GM19240 (cell line): ENCODE data around the gene USB1.
A peak's percentile ranks its signal among the peaks of the same experiment; 100 is the strongest.
"Not testable (repeated sequence)": the region's sequence is repeated elsewhere in the genome, so short reads cannot be mapped to it uniquely, and the experiment has no call there.

Experiments
- DNase-seq: peaks from one replicate; pipeline ENCODE4 v3.0.0; 2011; ENCODE audit warnings: low spot score; ENCODE audit not compliant: insufficient read length

USB1 gene

DNA sequence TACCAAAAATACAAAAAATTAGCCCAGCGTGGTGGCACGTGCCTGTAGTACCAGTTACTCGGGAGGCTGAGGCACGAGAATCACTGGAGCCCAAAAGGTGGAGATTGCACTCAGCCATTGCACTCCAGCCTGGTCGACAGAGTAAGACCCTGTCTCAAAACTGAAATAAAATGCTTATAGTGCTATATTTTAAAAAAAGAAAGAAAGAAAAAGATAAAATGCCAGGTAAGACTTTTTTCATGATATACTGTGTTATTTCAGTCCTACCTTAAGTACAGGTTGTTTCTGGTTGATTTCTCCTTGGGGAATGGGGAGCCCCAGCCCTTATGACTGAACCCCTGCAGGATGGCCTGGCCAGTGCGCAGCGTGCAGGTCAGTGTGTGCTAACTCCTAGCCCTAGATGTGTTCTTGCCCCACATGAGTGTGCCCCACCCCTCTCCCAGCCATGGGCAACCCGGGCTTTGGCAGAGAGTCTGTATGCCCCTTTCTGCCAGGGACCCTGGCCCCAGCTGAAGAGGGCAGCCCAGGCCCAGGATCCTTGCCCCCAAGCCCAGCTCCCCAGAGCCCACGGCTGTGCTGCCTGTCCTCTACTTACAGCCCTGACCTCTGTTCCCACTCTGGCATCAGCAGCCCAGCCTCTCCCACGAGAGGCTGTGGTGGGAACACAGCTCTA, 31.6 kb upstream of the USB1 start:
- DNase-seq: no peak

- no peak for DNase-seq
Observed at GRCh38 chr16:57970319-57970718, 30.9 kb upstream of the USB1 start.

DNA sequence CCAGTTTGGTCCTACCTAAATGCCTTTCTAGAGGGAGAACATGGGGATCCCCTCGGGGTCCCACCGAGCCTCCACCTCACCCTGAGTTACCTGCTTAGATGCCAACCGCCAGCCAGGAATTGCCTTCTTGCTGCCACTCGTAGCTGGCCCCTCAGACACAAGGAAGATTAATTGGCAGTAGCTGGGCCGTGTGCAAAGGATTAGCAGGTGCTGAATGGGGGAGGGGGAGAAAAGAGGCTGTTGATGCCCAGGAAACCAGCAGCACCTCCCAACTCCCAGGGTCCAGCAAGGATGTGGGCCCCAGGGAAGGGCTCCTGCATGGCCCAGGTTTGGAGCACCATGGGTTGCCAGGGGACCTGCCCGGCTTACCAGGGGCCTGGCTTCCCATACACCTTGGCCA, 30.2 kb upstream of the USB1 start, which contains the start of gene CNGB1:
Gene CNGB1, minus strand, starts transcription at position 159 of the 400 bp plus-strand sequence. CDS start 3,842 bp downstream, outside the sequence.
- DNase-seq: no peak

- DNase-seq: no peak
Observed at GRCh38 chr16:57971848-57972247, 29.4 kb upstream of the USB1 start.

- DNase-seq: no peak
Observed at GRCh38 chr16:57972306-57972705, 28.9 kb upstream of the USB1 start.

DNA sequence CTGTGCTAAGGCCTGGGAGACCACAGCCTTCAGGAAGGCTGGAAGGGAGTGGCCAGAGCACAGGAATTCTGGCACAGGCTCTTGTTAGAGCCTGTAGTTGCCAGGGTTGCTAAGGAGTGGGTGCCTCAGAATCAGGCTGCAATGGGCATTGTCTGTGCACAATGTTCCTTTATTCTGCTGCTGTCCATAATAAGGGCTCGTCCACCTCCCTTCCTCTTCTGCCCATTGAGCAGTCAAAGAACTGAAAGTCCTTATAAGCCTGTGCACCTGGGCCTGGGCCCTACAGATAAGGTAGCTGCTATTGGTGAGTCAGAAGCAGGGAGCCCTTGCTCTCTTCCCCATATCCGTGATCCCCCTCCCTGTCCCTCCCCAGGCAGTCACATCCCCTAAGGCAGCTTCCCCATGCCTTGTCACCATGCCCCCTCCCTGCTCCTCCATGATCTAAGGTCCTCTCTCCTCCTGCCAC, 24.8 kb upstream of the USB1 start:
- no peak for DNase-seq

- no peak for DNase-seq
Observed at GRCh38 chr16:57977418-57978069, 23.7 kb upstream of the USB1 start.

DNA sequence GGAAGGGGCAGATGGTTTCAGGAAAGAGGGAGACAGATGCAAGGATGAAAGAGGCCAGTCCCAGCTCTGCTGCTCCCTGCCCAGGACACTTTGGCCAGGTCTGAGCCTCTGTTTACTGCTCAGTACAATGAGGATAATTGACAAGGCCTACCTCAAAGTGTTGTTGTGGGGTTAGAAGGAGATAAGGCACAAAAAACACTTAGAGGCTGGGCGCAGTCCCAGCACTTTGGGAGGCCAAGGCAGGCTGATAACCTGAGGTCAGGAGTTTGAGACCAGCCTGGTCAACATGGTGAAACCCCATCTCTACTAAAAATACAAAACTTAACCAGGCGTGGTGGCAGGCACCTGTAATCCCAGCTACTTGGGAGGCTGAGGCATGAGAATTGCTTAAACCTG, 23.1 kb upstream of the USB1 start:
- DNase-seq: not testable (repeated sequence)

- no peak for DNase-seq
Observed at GRCh38 chr16:57979006-57979585, 22.1 kb upstream of the USB1 start.

DNA sequence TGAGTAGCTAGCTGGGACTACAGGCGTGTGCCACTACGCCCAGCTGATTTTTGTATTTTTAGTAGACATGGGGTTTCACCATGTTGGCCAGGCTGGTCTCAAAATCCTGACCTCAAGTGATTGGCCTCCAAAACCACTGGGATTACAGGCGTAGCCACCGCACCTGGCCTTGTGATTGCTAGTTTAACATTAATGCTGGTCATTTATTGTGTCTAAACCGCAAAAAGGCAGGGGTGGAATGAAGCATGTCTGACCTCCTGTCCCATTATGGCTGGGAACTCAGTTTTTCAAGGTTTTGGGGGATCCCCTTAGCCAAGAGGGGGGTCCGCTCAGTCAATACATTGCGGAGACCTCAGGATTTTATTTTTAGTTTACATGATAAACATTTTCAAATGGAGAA, 19.6 kb upstream of the USB1 start:
- DNase-seq: no peak

- DNase-seq: no peak
Observed at GRCh38 chr16:57982385-57982784, 18.8 kb upstream of the USB1 start.

- DNase-seq: peak; percentile 65
Observed at GRCh38 chr16:57984443-57985203, 16.6 kb upstream of the USB1 start.

DNA sequence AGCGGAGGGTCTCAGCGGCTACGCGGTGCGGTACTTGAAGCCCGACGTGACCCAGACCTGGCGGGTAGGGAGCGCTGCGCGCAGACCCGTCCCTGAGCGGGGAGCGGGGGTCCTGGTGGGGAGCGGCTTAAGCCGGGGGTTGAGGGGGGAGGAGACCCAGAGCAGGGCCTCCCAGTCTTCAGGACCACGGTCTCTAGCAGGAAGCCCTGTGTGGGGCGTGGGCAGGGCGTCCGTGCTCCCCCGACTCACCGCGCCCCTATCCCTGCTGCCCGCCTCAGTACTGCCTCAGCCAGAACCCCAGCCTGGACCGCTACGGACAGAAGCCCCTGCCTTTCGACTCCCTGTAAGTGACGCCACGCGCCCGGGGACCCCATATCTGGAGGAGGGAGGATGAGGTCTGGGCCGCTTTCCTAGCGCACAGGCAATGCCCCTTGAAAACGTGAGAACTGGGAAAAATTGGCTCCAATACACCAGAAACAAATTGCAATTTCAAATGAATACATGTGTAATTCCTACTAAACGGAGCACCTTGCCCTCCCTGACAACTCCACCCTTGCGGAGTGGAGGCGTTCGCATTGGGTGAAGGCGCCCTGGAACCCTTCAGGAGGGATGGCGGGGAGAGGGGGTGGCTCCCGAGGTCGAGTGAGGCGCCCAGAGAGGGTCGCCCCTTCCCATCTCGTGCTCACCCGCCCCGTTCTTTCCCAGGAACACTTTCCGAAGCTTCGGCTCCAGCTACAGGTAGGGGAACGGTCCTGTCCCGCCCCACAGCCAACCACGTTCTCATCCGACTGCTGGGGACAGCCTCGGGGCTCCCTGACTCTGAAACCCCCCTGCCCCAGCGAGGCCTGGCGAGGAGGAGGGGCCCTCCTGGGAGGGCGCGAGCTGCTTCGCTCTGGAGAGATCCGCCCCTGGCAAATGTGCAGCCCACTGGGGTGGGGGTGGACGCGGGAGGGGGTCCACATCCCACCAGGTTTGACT, 15.7 kb upstream of the USB1 start:
- DNase-seq: no peak

DNA sequence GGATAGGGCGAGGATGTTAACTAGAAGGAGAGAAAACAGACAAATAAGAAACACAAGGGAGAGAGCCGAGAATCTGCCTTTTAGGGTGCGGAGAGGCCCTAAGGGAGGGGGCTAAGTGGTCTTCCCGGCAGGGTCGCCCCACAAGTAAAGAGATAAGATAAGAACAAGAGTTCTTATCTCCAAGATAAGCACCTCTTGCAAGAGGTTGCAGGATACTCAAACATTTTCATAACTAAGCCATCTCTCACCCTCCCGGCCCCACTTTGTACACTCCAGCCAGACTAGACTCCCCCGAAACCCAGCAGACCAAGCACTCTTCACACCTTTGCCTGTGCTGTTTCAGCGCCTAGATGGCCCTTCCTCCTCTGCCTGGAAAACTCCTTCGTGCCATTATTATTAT, 15.0 kb upstream of the USB1 start:
- DNase-seq: no peak

DNA sequence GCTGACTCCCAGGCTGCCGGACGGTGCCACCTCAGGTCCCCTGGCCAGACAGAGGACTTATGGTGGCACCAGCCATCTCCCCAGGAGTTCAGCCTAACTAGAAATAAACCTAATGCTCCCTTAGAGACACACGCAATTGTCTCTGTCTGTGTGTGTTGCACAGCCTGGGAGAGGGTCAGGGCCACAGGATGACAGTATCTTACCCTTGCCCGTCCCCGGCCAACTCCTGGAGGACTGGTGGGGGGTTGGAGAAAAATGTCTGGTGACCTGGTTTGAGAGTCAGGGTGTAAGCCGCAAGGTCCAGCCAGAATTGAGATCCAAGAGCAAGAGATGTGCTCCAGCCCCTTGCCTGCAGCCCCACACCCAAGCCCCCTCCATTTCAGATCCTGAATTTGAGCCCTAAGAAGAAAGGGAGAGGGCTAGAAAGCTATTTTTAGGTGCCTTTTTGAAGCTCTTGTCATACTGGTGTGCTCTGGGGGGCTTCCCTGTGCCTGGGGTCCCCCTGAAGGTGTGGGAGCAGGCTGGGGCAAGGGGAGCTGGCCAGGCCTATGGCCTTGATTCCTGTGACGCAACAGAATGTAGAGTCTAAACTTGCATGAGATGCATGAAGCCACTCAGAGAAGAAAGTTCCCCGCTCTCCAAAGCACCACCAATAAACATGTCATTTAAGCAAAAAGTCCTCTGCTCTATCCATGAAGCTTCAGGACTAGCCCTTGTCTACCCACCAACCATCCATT, 13.6 kb upstream of the USB1 start:
- no peak for DNase-seq

DNA sequence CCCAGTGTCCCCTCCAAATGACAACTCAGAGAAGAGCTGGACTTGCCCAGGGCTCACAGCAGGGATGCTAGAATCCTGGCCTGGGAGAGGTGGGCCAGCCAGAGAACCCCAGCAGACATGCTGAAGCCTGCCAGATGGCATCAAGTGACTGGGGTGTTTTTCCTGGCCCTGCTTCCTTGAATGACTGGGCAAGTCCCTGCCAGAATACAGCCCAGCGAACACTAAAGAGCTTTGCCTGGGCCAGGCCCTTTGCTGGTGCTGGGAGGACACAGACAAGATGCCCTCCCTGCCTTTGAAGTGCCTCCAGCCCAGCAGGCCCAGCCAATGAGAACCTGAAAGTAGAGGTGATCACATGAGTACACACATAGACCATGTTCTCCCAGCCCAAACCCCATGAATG, 12.3 kb upstream of the USB1 start:
- DNase-seq: no peak

GRCh38 chr16:57991551-57992059, 9.6 kb upstream of the USB1 start:
- no peak for DNase-seq

DNA sequence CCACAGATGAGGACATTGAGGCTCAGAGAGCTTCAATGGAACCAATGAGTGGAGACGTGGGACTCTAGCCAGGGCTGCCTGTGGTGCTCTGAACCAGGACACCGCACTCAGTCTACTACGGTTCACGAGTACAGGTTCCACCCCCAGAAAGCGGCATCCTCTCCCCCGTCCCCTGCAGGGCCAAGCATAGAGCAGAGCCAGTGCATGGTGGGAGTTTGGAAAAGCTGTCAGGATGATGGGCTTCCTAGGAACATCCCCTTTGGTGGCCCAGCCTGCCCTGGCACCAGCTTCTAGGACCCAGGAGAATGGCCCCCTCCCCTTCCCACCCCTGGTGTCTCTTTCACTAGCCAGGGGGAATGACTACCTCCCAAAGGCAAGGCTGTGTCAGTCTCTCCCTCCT, 9.1 kb upstream of the USB1 start:
- DNase-seq: no peak

DNA sequence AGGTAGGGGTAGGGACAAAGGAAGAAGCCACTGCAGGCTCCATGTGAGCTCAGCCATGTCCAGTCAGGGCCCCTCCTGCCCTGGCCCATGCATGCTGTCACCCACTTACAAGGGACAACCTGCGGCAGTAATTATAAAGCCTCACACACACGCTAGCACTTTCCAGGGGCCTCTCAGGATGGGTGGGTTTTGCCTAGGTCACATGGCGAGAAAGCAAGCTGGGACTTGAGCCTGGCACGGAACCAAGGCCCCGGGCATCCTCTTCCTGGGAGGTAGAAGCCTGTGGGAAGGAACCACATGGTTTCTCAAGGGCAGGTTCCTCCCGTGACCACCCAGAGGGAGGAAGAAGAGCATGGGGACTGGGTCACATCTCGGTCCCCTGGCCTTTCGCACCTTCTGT, 7.8 kb upstream of the USB1 start:
- no peak for DNase-seq

- DNase-seq: no peak
Observed at GRCh38 chr16:57993897-57994296, 7.3 kb upstream of the USB1 start.
